ENCODE measurements around the gene STX1A.
"Not testable (repeated sequence)": the region's sequence is repeated elsewhere in the genome, so short reads cannot be mapped to it uniquely, and the experiment has no call there.

Gene STX1A

DNA sequence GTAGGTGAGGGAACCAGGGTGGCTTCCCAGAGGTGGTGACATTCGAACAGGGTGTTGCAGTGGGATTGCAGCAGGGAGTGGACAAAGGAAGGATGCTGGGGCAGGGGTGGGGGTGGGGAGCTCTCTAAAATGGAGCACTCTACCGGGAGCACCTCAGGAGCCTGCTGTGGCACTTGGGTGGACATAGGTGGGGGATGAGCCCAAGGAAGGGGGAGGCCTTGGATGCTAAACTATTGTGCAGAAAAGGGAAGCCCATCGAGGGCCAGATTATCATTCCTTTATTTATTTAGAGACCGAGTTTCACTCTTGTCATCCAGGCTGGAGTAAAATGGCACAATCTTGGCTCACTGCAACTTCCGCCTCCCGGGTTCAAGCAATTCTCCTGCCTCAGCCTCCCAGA, 3.3 kb upstream of the STX1A start:
- TF ChIP-seq, protein P1, sequence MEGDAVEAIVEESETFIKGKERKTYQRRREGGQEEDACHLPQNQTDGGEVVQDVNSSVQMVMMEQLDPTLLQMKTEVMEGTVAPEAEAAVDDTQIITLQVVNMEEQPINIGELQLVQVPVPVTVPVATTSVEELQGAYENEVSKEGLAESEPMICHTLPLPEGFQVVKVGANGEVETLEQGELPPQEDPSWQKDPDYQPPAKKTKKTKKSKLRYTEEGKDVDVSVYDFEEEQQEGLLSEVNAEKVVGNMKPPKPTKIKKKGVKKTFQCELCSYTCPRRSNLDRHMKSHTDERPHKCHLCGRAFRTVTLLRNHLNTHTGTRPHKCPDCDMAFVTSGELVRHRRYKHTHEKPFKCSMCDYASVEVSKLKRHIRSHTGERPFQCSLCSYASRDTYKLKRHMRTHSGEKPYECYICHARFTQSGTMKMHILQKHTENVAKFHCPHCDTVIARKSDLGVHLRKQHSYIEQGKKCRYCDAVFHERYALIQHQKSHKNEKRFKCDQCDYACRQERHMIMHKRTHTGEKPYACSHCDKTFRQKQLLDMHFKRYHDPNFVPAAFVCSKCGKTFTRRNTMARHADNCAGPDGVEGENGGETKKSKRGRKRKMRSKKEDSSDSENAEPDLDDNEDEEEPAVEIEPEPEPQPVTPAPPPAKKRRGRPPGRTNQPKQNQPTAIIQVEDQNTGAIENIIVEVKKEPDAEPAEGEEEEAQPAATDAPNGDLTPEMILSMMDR (IDR thresholded peaks at IDR 0.05) = no peak
- TF ChIP-seq ZFX (IDR thresholded peaks at IDR 0.05; ENCODE audit: borderline replicate concordance) = no peak
- no peak overlapping the region for H3K27ac ChIP-seq

DNA sequence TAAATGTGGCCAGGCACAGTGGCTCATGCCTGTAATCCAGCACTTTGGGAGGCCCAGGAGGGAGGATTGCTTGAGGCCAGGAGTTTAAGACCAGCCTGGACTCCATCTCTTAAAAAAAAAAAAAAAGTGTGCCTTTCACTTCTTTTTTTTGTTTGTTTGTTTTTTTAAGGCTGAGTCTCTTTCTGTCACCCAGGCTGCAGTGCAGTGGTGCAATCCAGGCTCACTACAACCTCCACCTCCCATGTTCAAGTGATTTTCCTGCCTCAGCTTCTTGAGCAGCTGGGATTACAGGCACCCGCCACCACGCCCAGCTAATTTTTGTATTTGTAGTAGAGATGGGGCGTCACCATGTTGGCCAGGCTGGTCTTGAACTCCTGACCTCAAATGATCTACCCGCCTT, 2.7 kb upstream of the STX1A start:
- H3K27ac ChIP-seq = peak overlapping the region; percentile 39; the same call in 1 of the 2 replicates

- H3K27ac ChIP-seq = peak overlapping the region; percentile 39
- TF ChIP-seq, protein P1 (IDR thresholded peaks at IDR 0.05) = no peak
Observed at GRCh38 chr7:73721377-73721817, 1.9 kb upstream of the STX1A start.

DNA sequence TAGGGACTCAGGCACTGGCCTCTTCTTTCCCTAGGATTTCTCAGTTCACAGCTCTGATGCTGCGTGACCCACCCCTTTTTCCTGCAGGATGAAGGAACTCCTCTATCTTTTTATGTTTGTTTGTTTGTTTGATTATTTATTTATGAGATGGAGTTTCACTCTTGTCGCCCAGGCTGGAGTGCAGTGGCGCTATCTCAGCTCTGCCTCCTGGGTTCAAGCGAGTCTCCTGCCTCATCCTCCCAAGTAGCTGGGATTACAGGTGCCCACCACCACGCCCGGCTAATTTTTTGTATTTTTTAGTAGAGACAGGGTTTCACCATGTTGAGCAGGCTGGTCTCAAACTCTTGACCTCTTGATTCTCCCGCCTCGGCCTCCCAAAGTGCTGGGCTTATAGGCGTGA, 974 bp upstream of the STX1A start:
- H3K27ac ChIP-seq = not testable (repeated sequence)

DNA sequence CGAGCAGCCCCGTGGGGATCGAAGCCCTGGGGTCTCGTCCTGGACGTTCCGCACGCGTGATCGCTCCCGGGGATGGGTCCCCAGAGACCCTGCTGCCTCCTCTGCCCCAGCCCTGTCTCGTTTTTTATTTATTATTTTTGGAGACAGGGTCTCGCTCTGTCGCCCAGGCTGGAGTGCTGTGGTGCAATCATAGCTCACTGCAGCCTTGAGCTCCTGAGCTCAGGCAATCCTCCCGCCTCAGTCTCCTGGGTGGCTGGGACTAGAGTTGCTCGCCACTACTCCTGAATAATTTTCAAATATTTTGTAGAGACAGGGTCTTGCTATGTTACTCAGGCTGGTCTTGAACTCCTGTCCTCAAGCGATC, 319 bp upstream of the STX1A start:
- H3K27ac ChIP-seq = no peak overlapping the region
- no peak for TF ChIP-seq ZFX (IDR thresholded peaks at IDR 0.05; ENCODE audit: borderline replicate concordance)
- TF ChIP-seq, protein P1 (IDR thresholded peaks at IDR 0.05) = no peak

DNA sequence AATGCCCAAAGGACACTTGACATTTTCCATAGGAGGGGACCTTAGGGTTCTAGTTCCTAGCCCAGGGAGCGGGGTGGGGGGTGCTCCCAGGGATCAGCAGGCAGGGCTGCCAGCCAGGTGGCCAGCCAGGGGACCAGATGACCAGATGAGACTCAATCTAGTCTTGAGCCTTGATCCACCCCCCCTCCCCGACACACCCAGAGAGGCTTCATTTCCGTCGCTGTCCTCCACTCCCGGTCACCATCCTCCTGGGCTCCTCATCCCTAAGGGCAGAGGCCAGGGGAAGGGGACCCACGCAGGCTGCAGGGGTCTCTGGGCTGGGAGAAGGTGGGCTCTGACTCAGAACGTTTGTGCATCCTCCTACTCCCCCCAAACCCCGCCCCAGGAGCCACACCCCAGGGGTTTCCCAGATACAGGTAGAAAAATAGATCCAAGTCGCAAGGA, 1.0 kb downstream of the STX1A start:
- TF ChIP-seq, protein P1 (IDR thresholded peaks at IDR 0.05) = no peak
- TF ChIP-seq ZFX (IDR thresholded peaks at IDR 0.05; ENCODE audit: borderline replicate concordance) = no peak
- H3K27ac ChIP-seq = no peak overlapping the region

- 0 out of 2 replicates have a peak overlapping the region, but pooled peaks have one; percentile 18 for H3K27ac ChIP-seq
- TF ChIP-seq, protein P1 (IDR thresholded peaks at IDR 0.05) = no peak
- no peak for TF ChIP-seq ZFX (IDR thresholded peaks at IDR 0.05; ENCODE audit: borderline replicate concordance)
Observed at GRCh38 chr7:73717991-73718405, 1.5 kb downstream of the STX1A start.

- H3K27ac ChIP-seq = 0 out of 2 replicates have a peak overlapping the region, but pooled peaks have one; percentile 52
- no peak for TF ChIP-seq ZFX (IDR thresholded peaks at IDR 0.05; ENCODE audit: borderline replicate concordance)
- TF ChIP-seq, protein P1 (IDR thresholded peaks at IDR 0.05) = no peak
Observed at GRCh38 chr7:73717025-73717807, 2.3 kb downstream of the STX1A start.
